ENCODE results near the gene RRAGD.
"Not testable (repeated sequence)": the region's sequence is repeated elsewhere in the genome, so short reads cannot be mapped to it uniquely, and the experiment has no call there.

Gene RRAGD

GRCh38 chr6:89410788-89411144, 1.3 kb downstream of the RRAGD start:
- DNase-seq, result peak; percentile 68

DNA sequence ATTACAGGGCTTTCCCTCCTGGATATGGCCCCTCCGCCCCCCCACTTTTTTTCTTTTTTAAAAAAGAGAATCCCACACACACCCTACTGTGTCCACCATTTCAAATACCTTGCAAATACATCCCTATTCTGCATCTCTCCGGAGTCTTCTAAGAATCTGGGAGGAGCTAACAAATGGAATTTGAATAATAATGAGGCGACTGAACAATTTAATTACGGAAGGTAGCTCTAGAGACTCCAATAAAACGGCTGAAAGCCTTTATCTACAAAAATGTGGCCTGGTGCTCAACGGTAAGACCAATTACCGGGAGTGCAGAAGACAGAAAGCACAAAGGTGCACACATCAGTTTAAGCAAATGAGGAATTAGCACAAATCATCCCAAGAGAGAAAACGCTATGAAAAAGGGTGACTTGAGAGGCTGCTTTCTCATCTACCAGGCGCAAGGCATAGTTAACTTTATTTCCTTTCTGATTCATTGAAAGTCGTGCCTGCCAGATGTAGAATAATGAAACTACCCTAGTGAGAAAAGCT, 1.8 kb downstream of the RRAGD start:
- DNase-seq, result no peak

- no peak for DNase-seq
Measured at GRCh38 chr6:89409461-89410035, 2.5 kb downstream of the RRAGD start.

DNA sequence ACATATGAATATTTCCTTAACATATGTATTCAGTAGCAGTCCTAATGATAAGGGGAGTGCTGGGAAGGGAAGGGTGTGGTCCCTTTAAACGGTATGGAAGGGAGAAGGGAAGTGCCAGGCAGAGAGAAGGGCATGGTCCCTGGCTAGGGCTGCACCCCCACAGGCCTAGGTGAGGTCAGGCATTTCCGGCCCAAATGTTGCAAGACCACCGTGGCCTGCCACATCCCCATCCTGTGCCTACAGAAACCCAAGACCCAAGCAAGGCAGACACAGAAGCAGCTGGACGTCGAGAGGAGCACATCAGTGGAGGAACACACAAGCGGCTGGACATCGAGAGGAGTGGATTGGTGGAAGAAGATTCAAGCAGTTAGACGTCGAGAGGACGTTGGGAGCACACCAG, 5.9 kb downstream of the RRAGD start:
- no peak for DNase-seq

DNA sequence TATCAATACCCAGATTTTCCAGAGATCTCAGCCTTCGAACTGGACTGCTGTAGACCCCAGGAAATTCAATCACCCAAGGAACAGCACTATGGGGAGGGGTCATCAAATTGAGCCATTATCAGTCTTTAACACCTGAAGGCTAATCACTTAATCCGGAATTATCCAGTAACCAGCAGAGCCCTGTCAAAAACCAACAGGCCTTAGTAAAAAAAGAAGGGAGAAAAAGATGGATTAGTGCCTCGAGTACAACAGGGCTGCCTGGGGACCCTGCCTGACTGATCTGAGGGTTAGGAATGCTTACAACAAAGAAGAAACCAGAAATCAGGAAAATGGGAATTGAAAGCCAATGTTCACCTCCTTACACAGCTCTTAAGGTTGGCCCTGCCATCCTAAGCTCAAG, 7.6 kb downstream of the RRAGD start:
- no peak for DNase-seq

- DNase-seq, result no peak
Measured at GRCh38 chr6:89402776-89403175, 9.3 kb downstream of the RRAGD start.

GRCh38 chr6:89400912-89401399, 11.1 kb downstream of the RRAGD start:
- DNase-seq, result no peak

DNA sequence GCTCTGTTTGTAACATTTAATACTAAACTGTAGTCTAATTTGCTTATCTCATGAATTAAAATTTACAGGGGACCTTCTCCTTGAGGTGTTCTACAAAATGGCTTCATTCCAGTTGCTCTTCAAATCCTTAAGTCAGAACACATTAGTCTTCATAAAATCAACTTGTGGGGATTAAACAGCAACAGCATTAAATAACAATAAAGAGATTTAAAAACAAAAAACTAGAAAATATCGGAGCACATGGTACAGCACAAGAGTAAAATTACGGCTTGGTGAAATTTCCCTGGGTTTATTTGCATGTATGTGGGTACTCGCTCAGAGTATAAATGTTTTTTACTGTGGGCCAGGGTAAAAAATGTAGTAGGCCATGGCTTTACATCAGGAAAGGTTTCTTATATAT, 12.0 kb downstream of the RRAGD start:
- DNase-seq, result no peak

DNA sequence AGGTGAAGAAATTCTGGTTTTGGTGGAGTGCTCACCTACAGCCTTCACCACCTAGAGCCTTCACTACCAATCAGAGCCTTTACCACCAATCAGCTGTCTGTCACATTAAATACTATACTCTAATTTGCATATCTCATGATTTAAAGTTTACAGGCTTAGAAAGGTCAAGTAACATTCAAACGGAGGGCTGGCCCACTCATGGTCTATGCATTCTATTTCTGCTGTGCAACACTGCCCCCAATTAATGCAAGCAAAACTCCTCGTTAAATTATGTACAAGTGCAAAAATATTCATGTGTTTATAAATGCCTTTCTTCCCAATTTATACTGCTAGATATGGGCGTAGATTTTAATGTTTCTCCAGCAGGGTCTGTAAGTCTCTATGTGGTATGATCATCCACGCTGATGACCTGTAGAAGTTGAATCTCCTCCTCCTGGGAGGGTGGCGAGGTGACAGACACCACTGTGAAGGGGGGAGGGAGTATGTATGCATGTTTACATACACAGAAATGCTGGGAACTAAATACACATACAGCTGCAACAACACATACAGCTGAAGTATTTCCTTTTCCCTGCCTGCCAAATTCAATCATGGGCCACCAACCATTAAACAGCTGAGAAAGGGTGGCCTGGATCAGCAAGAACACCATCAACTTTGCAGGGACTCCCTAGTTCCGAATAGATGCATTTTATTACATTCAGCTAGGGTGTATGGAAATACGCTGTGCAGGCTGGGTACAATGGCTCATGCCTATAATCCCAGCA, 13.1 kb downstream of the RRAGD start:
- no peak for DNase-seq

DNA sequence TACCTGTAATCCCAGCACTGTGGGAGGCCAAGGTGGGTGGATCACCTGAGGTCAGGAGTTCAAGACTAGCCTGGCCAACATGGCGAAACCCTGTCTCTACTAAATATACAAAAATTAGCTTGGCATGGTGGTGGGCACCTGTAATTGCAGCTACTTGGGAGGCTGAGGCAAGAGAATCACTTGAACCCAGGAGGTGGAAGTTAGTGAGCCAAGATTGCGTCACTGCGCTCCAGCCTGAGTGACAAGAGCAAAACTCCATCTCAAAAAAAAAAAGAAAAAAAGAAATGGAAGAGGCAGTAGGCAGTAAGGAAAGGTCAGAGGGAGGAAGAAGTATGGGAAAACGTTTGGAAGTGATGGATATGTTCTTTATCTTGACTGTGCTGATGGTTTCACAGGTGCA, 14.2 kb downstream of the RRAGD start:
- DNase-seq, result not testable (repeated sequence)

DNA sequence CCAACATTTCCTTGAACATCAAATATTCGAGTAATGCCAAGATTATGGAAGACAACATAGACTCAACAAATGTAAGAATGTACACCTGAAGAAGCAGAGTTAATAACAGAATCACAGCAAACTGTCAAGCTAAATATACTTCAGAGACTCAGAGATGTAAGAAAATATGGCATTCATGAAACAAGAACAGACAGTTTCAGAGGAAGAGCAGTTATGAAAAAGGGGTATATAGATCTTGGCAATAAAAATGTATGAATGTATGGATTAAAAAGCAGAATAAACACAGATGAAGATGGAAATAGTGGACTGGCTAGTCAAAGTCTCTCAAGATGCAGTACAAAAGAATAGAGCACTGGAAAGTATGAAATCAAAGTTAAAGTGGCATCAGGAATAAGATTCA, 18.4 kb downstream of the RRAGD start:
- no peak for DNase-seq

DNA sequence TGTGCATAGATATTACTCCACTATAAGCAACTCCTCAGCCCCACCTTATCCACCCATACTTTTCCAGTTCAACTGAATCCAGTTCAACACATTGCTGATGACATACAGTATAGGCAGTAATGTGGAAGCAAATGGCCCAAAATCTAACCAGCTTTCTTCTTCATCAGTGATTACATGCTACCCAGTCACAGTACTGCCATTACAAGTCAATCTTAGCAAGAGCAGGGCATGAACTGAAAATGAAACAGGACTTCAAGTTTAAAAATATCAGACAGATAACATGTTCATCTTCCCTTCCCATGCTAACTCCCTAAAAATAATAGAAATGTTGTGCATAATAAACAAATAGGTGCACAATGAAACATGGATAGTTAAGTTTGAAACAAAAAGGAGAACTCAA, 19.2 kb downstream of the RRAGD start:
- DNase-seq, result no peak

DNA sequence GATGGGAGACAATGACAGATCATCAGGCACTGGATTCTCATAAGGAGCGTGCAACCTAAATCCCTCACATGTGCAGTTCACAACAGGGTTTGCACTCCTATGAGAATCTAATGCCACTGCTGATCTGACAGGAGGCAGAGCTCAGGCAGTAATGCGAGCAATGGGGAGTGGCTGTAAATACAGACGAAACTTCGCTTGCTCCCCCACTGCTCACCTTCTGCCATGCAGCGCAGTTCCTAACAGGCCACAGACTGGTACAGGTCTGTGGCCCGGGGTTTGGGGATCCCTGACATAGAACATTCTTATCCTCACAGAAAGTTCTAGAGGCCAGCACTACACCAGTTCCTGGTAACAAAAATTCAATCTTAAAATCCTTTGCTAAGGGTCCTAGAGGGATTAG, 23.2 kb downstream of the RRAGD start:
- no peak for DNase-seq

- no peak for DNase-seq
Measured at GRCh38 chr6:89387516-89388201, 24.4 kb downstream of the RRAGD start.

GRCh38 chr6:89386917-89387491, 25.1 kb downstream of the RRAGD start:
- DNase-seq, result no peak

DNA sequence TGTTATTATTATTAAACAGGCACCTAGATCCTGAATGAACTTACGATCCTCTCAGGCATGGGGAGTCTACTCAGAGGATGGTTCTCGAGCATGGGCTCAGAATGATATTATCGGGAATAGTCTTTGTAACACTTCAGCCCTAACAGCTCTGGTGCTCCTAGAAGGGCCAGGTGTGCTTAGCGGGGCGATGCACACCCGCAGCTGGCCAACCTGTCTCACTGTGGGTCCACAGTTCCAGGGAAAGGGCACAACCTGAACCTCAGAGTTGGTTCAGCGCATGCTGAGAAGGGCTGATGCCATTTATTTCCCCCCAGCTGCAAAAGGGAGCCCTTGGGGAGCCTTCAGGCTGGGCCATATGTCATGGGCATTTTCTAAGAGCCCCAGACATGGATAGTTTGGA, 26.2 kb downstream of the RRAGD start:
- no peak for DNase-seq

DNA sequence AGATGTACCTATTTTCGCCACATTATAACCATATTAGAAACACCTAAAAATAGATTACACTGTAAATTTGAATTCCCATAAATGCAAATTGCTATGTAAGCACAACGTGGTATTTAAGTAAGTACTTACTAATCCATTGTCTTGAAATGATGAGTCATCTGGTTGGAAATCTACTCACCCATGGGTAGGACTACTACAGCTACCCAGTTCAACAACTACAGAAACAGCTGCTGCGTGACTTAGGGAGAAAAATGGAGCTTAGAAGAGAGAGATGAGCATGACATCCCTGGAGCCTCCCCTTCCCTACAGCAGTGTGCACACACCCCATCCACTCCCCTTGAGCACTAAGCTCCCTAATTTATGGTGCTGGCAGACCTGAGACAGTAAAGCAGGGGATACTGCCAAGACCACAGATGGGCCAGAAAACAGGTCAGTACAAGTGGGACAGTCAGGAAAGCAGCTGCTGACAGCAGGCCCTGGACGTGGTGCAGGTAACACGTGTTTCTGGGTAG, 26.9 kb downstream of the RRAGD start:
- no peak for DNase-seq

- DNase-seq, result no peak
Measured at GRCh38 chr6:89381031-89381430, 31.0 kb downstream of the RRAGD start.

GRCh38 chr6:89379281-89379680, 32.8 kb downstream of the RRAGD start:
- no peak for DNase-seq

GRCh38 chr6:89378628-89379027, 33.4 kb downstream of the RRAGD start:
- DNase-seq, result no peak

GRCh38 chr6:89375427-89376267, 36.4 kb downstream of the RRAGD start:
- DNase-seq, result peak; percentile 83

- no peak for DNase-seq
Measured at GRCh38 chr6:89372506-89372901, 39.6 kb downstream of the RRAGD start.

Measured in eye (tissue), 1 donor.